Stimulated activated CD4-positive, alpha-beta T cell treated with anti-CD3 and anti-CD28 coated beads, TNF-alpha, amount 100 ng/mL, for 24 hours (primary cell): ENCODE data around the gene RHOBTB1.

Source experiments
- DNase-seq, 3 experiments: peaks; one replicate each; pipeline ENCODE4 v3.0.0-alpha.2; 2020; ENCODE audit warnings: low read depth in 3 of 3

The RHOBTB1 gene

GRCh38 chr10:60820093-60820754 is 123.8 kb downstream of the RHOBTB1 start:
- no peak for DNase-seq
